GM23338 (cell line): ENCODE data around the gene RAN.
"Not testable (repeated sequence)": the region's sequence is repeated elsewhere in the genome, so short reads cannot be mapped to it uniquely, and the experiment has no call there.

Experiments used
- CREB1 ChIP-seq: fragments of 250-450 bp; sonication (Bioruptor Pico); IDR thresholded peaks from 2 replicates; pipeline ENCODE4 v1.5.0; 2020; ENCODE audit warnings: low read depth, mild to moderate bottlenecking, moderate library complexity
- CTCF ChIP-seq, 2 experiments: fragments of 200-600 bp in 1 of 2; sonication (generic) in 1 of 2; conservative IDR thresholded peaks; 2 replicates each; pipeline versions ENCODE4 v1.5.1 to v1.6.1; 2016 to 2017; ENCODE audit warnings: antibody characterized with exemption in 2 of 2, low read depth in 2 of 2, mild to moderate bottlenecking in 2 of 2, moderate library complexity in 1 of 2
- ETS1 ChIP-seq: IDR thresholded peaks from 2 replicates; pipeline ENCODE4 v1.6.1; 2016; ENCODE audit warnings: antibody characterized with exemption
- EZH2 ChIP-seq: fragments of 200-600 bp; sonication (generic); IDR thresholded peaks from one replicate; pipeline ENCODE4 v1.8.0; 2017; ENCODE audit warnings: antibody characterized with exemption, mild to moderate bottlenecking, low read depth; ENCODE audit not compliant: unreplicated experiment
- EZH2phosphoT487 ChIP-seq: fragments of 200-600 bp; sonication (generic); IDR thresholded peaks from one replicate; pipeline ENCODE4 v1.8.1; 2018; ENCODE audit warnings: antibody characterized with exemption; ENCODE audit not compliant: unreplicated experiment
- JUNB ChIP-seq: IDR thresholded peaks from one replicate; pipeline ENCODE4 v1.6.1; 2016; ENCODE audit warnings: antibody characterized with exemption; ENCODE audit not compliant: unreplicated experiment
- NANOG ChIP-seq: IDR thresholded peaks from 2 replicates; pipeline ENCODE4 v1.6.1; 2016; ENCODE audit warnings: antibody characterized with exemption, borderline replicate concordance
- POLR2AphosphoS5 ChIP-seq: IDR thresholded peaks from 2 replicates; pipeline ENCODE4 v1.6.1; 2016; ENCODE audit warnings: antibody characterized with exemption, low read depth
- REST ChIP-seq: IDR thresholded peaks from one replicate; pipeline ENCODE4 v1.6.1; 2018; ENCODE audit warnings: antibody characterized with exemption; ENCODE audit not compliant: unreplicated experiment
- STAT1 ChIP-seq: IDR thresholded peaks from one replicate; pipeline ENCODE4 v1.6.1; 2016; ENCODE audit warnings: antibody characterized with exemption; ENCODE audit not compliant: unreplicated experiment
- ZNF114 ChIP-seq: fragments of 250-450 bp; sonication (Bioruptor Pico); IDR thresholded peaks from 2 replicates; pipeline ENCODE4 v1.5.0; 2020; ENCODE audit warnings: mild to moderate bottlenecking, moderate library complexity
- ZNF331 ChIP-seq: fragments of 250-450 bp; sonication (Bioruptor Pico); IDR thresholded peaks from 2 replicates; pipeline ENCODE4 v1.5.0; 2020; ENCODE audit warnings: low read depth, mild to moderate bottlenecking, moderate library complexity
- TF ChIP-seq, protein P1 (sequence below): fragments of 250-450 bp; sonication (Bioruptor Pico); IDR thresholded peaks from 2 replicates; pipeline ENCODE4 v1.5.0; 2020; ENCODE audit warnings: mild to moderate bottlenecking, moderate library complexity

- TF ChIP-seq CTCF (conservative IDR thresholded peaks at IDR 0.05; ENCODE audit: low read depth in 2 of 2); CREB1 (CRISPR knock-in tag); EZH2; EZH2phosphoT487; JUNB; REST; ZNF331; POLR2AphosphoS5; NANOG; ZNF114; ETS1; STAT1: not testable (repeated sequence)
- TF ChIP-seq, protein P1, sequence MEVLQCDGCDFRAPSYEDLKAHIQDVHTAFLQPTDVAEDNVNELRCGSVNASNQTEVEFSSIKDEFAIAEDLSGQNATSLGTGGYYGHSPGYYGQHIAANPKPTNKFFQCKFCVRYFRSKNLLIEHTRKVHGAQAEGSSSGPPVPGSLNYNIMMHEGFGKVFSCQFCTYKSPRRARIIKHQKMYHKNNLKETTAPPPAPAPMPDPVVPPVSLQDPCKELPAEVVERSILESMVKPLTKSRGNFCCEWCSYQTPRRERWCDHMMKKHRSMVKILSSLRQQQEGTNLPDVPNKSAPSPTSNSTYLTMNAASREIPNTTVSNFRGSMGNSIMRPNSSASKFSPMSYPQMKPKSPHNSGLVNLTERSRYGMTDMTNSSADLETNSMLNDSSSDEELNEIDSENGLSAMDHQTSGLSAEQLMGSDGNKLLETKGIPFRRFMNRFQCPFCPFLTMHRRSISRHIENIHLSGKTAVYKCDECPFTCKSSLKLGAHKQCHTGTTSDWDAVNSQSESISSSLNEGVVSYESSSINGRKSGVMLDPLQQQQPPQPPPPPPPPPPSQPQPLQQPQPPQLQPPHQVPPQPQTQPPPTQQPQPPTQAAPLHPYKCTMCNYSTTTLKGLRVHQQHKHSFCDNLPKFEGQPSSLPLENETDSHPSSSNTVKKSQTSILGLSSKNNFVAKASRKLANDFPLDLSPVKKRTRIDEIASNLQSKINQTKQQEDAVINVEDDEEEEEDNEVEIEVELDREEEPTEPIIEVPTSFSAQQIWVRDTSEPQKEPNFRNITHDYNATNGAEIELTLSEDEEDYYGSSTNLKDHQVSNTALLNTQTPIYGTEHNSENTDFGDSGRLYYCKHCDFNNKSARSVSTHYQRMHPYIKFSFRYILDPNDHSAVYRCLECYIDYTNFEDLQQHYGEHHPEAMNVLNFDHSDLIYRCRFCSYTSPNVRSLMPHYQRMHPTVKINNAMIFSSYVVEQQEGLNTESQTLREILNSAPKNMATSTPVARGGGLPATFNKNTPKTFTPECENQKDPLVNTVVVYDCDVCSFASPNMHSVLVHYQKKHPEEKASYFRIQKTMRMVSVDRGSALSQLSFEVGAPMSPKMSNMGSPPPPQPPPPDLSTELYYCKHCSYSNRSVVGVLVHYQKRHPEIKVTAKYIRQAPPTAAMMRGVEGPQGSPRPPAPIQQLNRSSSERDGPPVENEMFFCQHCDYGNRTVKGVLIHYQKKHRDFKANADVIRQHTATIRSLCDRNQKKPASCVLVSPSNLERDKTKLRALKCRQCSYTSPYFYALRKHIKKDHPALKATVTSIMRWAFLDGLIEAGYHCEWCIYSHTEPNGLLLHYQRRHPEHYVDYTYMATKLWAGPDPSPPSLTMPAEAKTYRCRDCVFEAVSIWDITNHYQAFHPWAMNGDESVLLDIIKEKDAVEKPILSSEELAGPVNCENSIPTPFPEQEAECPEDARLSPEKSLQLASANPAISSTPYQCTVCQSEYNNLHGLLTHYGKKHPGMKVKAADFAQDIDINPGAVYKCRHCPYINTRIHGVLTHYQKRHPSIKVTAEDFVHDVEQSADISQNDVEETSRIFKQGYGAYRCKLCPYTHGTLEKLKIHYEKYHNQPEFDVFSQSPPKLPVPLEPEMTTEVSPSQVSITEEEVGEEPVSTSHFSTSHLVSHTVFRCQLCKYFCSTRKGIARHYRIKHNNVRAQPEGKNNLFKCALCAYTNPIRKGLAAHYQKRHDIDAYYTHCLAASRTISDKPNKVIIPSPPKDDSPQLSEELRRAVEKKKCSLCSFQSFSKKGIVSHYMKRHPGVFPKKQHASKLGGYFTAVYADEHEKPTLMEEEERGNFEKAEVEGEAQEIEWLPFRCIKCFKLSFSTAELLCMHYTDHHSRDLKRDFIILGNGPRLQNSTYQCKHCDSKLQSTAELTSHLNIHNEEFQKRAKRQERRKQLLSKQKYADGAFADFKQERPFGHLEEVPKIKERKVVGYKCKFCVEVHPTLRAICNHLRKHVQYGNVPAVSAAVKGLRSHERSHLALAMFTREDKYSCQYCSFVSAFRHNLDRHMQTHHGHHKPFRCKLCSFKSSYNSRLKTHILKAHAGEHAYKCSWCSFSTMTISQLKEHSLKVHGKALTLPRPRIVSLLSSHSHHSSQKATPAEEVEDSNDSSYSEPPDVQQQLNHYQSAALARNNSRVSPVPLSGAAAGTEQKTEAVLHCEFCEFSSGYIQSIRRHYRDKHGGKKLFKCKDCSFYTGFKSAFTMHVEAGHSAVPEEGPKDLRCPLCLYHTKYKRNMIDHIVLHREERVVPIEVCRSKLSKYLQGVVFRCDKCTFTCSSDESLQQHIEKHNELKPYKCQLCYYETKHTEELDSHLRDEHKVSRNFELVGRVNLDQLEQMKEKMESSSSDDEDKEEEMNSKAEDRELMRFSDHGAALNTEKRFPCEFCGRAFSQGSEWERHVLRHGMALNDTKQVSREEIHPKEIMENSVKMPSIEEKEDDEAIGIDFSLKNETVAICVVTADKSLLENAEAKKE (CRISPR knock-in tag), result not testable (repeated sequence)
Observed at GRCh38 chr12:130887190-130887589, 15.3 kb downstream of the RAN start.
